WTC11 (cell line): ENCODE measurements around the gene ARHGAP19. TPM values are rescaled to one million over a fixed set of nuclear protein-coding genes. Genes with fewer than 3 reads are reported as not detected.

ENCODE experiments used
- ATAC-seq: fragments of 200-7000 bp; cut with Tn5 transposase; 2 replicates; pipeline ENCODE4 v1.10.0; 2021; ENCODE audit warnings: mild to moderate bottlenecking, moderate library complexity
- CTCF ChIA-PET: fragments of 300-600 bp; sonication (Branson Sonifier 250); formaldehyde crosslinking; loops from one replicate; lab custom pipeline; 2021; ENCODE audit warnings: antibody characterized with exemption; lab: Charles Lee
- POLR2A ChIA-PET: fragments of 350-600 bp; sonication (Branson Sonifier 250); formaldehyde crosslinking; loops from one replicate; lab custom pipeline; 2021; ENCODE audit warnings: antibody characterized with exemption; lab: Charles Lee
- DNase-seq: peaks from one replicate; pipeline ENCODE4 v3.0.0; 2021; ENCODE audit warnings: low spot score
- H3K27ac Mint-ChIP-seq: 2 replicates; pipeline ENCODE4 v1.8.0; 2021; ENCODE audit warnings: mixed read lengths
- H3K27me3 Mint-ChIP-seq: 2 replicates; pipeline ENCODE4 v1.8.0; 2021; ENCODE audit warnings: low read depth, mild to moderate bottlenecking, moderate library complexity, mixed read lengths
- H3K36me3 Mint-ChIP-seq: 2 replicates; pipeline ENCODE4 v1.8.0; 2021; ENCODE audit warnings: mixed read lengths
- H3K4me1 Mint-ChIP-seq: 2 replicates; pipeline ENCODE4 v1.8.0; 2022; ENCODE audit warnings: mixed read lengths
- H3K4me3 Mint-ChIP-seq: 2 replicates; pipeline ENCODE4 v1.8.0; 2021; ENCODE audit warnings: mild to moderate bottlenecking, moderate library complexity, mixed read lengths
- H3K9me3 Mint-ChIP-seq: 2 replicates; pipeline ENCODE4 v1.8.0; 2021; ENCODE audit warnings: mixed read lengths
- ARID4B ChIP-seq: sonication (generic); formaldehyde crosslinking; IDR thresholded peaks from 2 replicates; pipeline ENCODE4 v1.8.0; 2023; ENCODE audit warnings: missing genetic modification reagents, mild to moderate bottlenecking, borderline replicate concordance
- ELF4 ChIP-seq: sonication (generic); formaldehyde crosslinking; IDR thresholded peaks from 2 replicates; pipeline ENCODE4 v1.8.1; 2022; ENCODE audit warnings: low read depth, mild to moderate bottlenecking, moderate library complexity, missing genetic modification reagents
- FOXJ3 ChIP-seq: sonication (generic); formaldehyde crosslinking; IDR thresholded peaks from 2 replicates; pipeline ENCODE4 v1.9.0; 2021; ENCODE audit warnings: missing genetic modification reagents, mild to moderate bottlenecking, borderline replicate concordance
- GTF2I ChIP-seq: fragments of 250-450 bp; sonication (Bioruptor Pico); conservative IDR thresholded peaks from 2 replicates; pipeline ENCODE4 v1.4.0; 2021; ENCODE audit warnings: mild to moderate bottlenecking
- MLX ChIP-seq: sonication (generic); formaldehyde crosslinking; IDR thresholded peaks from 2 replicates; pipeline ENCODE4 v1.8.1; 2023; ENCODE audit warnings: mild to moderate bottlenecking, missing genetic modification reagents, moderate library complexity
- PRDM15 ChIP-seq: sonication (generic); formaldehyde crosslinking; IDR thresholded peaks from 2 replicates; pipeline ENCODE4 v1.8.0; 2022; ENCODE audit warnings: missing genetic modification reagents
- PRRX2 ChIP-seq: fragments of 250-450 bp; sonication (Bioruptor Pico); IDR thresholded peaks from 2 replicates; pipeline ENCODE4 v1.8.0; 2021; ENCODE audit warnings: mild to moderate bottlenecking
- RORB ChIP-seq: fragments of 250-450 bp; sonication (Bioruptor Pico); IDR thresholded peaks from 2 replicates; pipeline ENCODE4 v1.9.0; 2021; ENCODE audit warnings: mild to moderate bottlenecking
- TCF7 ChIP-seq: sonication (generic); formaldehyde crosslinking; IDR thresholded peaks from 2 replicates; pipeline ENCODE4 v1.8.0; 2022; ENCODE audit warnings: mild to moderate bottlenecking, low read depth, missing genetic modification reagents, moderate library complexity
- USF1 ChIP-seq: sonication (generic); formaldehyde crosslinking; IDR thresholded peaks from 2 replicates; pipeline ENCODE4 v1.8.0; 2022; ENCODE audit warnings: mild to moderate bottlenecking, missing genetic modification reagents
- USF2 ChIP-seq: sonication (generic); formaldehyde crosslinking; IDR thresholded peaks from 2 replicates; pipeline ENCODE4 v1.8.1; 2023; ENCODE audit warnings: mild to moderate bottlenecking, missing genetic modification reagents, moderate library complexity
- ZBTB43 ChIP-seq: sonication (generic); formaldehyde crosslinking; IDR thresholded peaks from 2 replicates; pipeline ENCODE4 v1.8.1; 2023; ENCODE audit warnings: mild to moderate bottlenecking, missing genetic modification reagents
- ZNF121 ChIP-seq: sonication (generic); formaldehyde crosslinking; IDR thresholded peaks from 2 replicates; pipeline ENCODE4 v1.8.0; 2023; ENCODE audit warnings: missing genetic modification reagents
- total RNA-seq: library from RNA; stranded (reverse); gene quantifications from 3 replicates; pipeline ENCODE4 v1.2.3, GENCODE V29; 2021
- TF ChIP-seq, protein P1 (sequence below): sonication (generic); formaldehyde crosslinking; conservative IDR thresholded peaks from 2 replicates; pipeline ENCODE4 v1.8.1; 2023; ENCODE audit warnings: mild to moderate bottlenecking, low read depth, missing genetic modification reagents, moderate library complexity

Gene ARHGAP19
- total RNA-seq, 1 experiment from 2014 or later = 42.2 TPM

DNA sequence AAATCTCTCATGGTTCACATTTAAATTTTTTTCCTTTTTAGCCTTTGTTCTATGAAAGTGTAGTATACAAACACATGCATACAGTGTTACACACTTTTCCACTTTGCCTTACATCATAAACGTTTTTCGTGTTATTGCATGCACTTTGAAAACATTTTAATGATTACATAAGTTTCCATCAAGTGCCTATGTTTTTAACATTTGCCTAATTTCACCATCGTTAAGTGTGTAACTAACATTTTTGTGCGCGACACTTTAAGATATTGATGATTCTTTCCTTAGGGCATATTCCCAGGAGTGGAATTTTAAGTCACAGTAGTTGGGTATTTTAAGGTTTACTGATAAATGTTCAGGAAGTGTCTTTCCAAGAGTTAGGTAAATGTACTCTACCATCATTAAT, 43.6 kb upstream of the ARHGAP19 start (continued):
- TF ChIP-seq ELF4 (CRISPR knock-in tag) (no peak), USF1 (CRISPR knock-in tag) (no peak), PRRX2 (CRISPR knock-in tag) (no peak), MLX (no peak), ARID4B (CRISPR knock-in tag) (no peak), ZBTB43 (CRISPR knock-in tag) (no peak), USF2 (CRISPR knock-in tag) (no peak), FOXJ3 (CRISPR knock-in tag) (no peak), TCF7 (CRISPR knock-in tag) (no peak)

DNA sequence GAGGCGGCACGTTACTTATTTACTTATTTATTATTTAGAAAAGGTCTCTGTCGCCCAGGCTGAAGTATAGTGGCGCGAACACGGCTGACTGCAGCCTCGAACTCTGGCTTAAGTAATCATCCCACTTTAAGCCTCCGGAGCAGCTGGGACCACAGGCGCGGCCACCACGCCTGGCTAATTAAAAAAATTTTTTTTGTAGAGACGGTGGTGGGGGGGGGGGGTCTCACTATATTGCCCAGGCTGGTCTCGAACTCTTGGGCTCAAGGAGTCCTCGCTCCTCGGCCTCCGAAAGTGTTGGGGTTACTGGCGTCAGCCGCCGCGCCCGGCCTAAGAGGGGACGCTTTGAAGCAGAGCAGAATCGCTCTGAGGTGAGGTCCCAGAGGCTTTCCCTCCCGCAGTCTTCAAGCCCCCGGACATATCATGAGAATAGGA, 42.8 kb upstream of the ARHGAP19 start:
- ChIA-PET POLR2A (no interaction called here), CTCF (interaction anchor here (3.2 kb wide), 1 partner anchor 14 kb away, joined by 15 read pairs; no protein-coding TSS in a partner anchor)
- peak; percentile 93 for TF ChIP-seq GTF2I
- peak; percentile 88 for TF ChIP-seq ZNF121 (CRISPR knock-in tag)
- TF ChIP-seq PRDM15 = no peak
- TF ChIP-seq, protein P1, sequence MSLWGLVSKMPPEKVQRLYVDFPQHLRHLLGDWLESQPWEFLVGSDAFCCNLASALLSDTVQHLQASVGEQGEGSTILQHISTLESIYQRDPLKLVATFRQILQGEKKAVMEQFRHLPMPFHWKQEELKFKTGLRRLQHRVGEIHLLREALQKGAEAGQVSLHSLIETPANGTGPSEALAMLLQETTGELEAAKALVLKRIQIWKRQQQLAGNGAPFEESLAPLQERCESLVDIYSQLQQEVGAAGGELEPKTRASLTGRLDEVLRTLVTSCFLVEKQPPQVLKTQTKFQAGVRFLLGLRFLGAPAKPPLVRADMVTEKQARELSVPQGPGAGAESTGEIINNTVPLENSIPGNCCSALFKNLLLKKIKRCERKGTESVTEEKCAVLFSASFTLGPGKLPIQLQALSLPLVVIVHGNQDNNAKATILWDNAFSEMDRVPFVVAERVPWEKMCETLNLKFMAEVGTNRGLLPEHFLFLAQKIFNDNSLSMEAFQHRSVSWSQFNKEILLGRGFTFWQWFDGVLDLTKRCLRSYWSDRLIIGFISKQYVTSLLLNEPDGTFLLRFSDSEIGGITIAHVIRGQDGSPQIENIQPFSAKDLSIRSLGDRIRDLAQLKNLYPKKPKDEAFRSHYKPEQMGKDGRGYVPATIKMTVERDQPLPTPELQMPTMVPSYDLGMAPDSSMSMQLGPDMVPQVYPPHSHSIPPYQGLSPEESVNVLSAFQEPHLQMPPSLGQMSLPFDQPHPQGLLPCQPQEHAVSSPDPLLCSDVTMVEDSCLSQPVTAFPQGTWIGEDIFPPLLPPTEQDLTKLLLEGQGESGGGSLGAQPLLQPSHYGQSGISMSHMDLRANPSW (CRISPR knock-in tag) = no peak
- no peak for TF ChIP-seq TCF7 (CRISPR knock-in tag)
- no peak for TF ChIP-seq RORB (CRISPR knock-in tag)
- peaks cover 58% of the 10 kb centered on the region for H3K4me1 Mint-ChIP-seq
- ATAC-seq (no peak), DNase-seq (peak; percentile 37)
- H3K36me3 Mint-ChIP-seq = 0 out of 2 replicates have a peak, but pooled peaks cover 3% of the 10 kb centered on the region
- no peaks in the 10 kb centered on the region for H3K27me3 Mint-ChIP-seq
- H3K4me3 Mint-ChIP-seq = peak overlapping the region; percentile 60
- no peaks in the 10 kb centered on the region for H3K9me3 Mint-ChIP-seq
- peak overlapping the region; percentile 60; the same call in 1 of the 2 replicates for H3K27ac Mint-ChIP-seq
